RWPE2 (cell line): Measurements from ENCODE around the gene DYRK1B.

Experiments
- ATAC-seq: fragments of 200-7000 bp; cut with Tn5 transposase; 3 replicates; pipeline ENCODE4 v1.9.1; 2021; ENCODE audit warnings: low read depth
- DNase-seq: peaks from one replicate; pipeline ENCODE4 v3.0.0-alpha.2; 2020; ENCODE audit warnings: low spot score
- H3K27ac ChIP-seq: fragments of 450-650 bp; 2 replicates; pipeline ENCODE4 v1.5.1; 2017; ENCODE audit warnings: mild to moderate bottlenecking; ENCODE audit not compliant: poor library complexity, severe bottlenecking
- H3K27me3 ChIP-seq: fragments of 250-450 bp; sonication (Bioruptor Pico); 2 replicates; pipeline ENCODE4 v1.5.1; 2021; ENCODE audit warnings: mild to moderate bottlenecking, moderate library complexity; ENCODE audit not compliant: insufficient read depth, poor library complexity, severe bottlenecking
- H3K36me3 ChIP-seq: fragments of 250-450 bp; sonication (Bioruptor Pico); 2 replicates; pipeline ENCODE4 v1.5.1; 2020; ENCODE audit warnings: low read depth, mild to moderate bottlenecking, moderate library complexity
- H3K4me1 ChIP-seq: fragments of 250-450 bp; sonication (Bioruptor Pico); 2 replicates; pipeline ENCODE4 v1.5.1; 2021; ENCODE audit warnings: mild to moderate bottlenecking, moderate library complexity; ENCODE audit not compliant: insufficient read depth, poor library complexity, severe bottlenecking
- H3K4me3 ChIP-seq: fragments of 250-450 bp; sonication (Bioruptor Pico); 2 replicates; pipeline ENCODE4 v1.5.1; 2021; ENCODE audit warnings: mild to moderate bottlenecking, moderate library complexity; ENCODE audit not compliant: severe bottlenecking
- H3K9me3 ChIP-seq: fragments of 250-450 bp; sonication (Bioruptor Pico); 2 replicates; pipeline ENCODE4 v1.5.1; 2021; ENCODE audit warnings: mild to moderate bottlenecking, moderate library complexity; ENCODE audit not compliant: severe bottlenecking
- CTCF ChIP-seq: fragments of 450-650 bp; IDR thresholded peaks from one replicate; pipeline ENCODE4 v1.5.1; 2017; ENCODE audit warnings: mild to moderate bottlenecking, moderate library complexity; ENCODE audit not compliant: poor library complexity, severe bottlenecking

Gene DYRK1B

GRCh38 chr19:39807846-39808364 is 26.1 kb downstream of the DYRK1B start:
- DNase-seq = no peak
- no peaks in the 10 kb centered on the region for H3K27me3 ChIP-seq
- H3K36me3 ChIP-seq = no peaks in the 10 kb centered on the region
- H3K4me1 ChIP-seq = no peaks in the 10 kb centered on the region
- no peak overlapping the region for H3K4me3 ChIP-seq
- H3K9me3 ChIP-seq = no peaks in the 10 kb centered on the region
- TF ChIP-seq CTCF = no peak
- no peak overlapping the region for H3K27ac ChIP-seq
- ATAC-seq = no peak

GRCh38 chr19:39805104-39805503 is 28.9 kb downstream of the DYRK1B start:
- H3K27ac ChIP-seq = no peak overlapping the region
- H3K4me3 ChIP-seq = no peak overlapping the region
- no peaks in the 10 kb centered on the region for H3K27me3 ChIP-seq
- no peak for TF ChIP-seq CTCF
- DNase-seq (no peak), ATAC-seq (no peak)
- H3K36me3 ChIP-seq = no peaks in the 10 kb centered on the region
- H3K9me3 ChIP-seq = no peaks in the 10 kb centered on the region
- H3K4me1 ChIP-seq = no peaks in the 10 kb centered on the region

- Histone ChIP-seq H3K27ac (no peak overlapping the region), H3K4me3 (no peak overlapping the region), H3K4me1 (no peaks in the 10 kb centered on the region), H3K9me3 (no peaks in the 10 kb centered on the region), H3K27me3 (peaks cover 5% of the 10 kb centered on the region), H3K36me3 (no peaks in the 10 kb centered on the region)
- DNase-seq = no peak
- no peak for TF ChIP-seq CTCF
- ATAC-seq = no peak; the same call in 2 of the 3 replicates
These were observed 31.0 kb downstream of the DYRK1B start for GRCh38 chr19:39802958-39803357.

DNA sequence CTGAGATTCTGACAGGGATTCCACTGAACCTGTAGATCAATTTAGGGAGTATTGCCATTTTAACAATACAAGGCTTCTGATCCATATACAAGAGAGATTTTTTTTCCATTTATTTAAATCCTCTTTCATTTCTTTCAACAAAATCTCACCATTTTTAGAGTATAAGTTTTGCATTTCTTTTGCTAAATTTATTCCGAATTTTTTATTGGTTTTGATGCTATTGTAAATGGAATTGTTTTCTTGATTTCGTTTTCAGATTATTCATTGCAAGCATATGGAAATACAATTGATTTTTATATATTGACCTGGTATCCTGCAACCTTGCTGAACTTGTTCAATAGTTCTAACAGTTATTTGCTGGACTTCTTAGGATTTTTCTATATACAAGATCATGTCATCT is 36.9 kb downstream of the DYRK1B start:
- DNase-seq = no peak
- H3K27ac ChIP-seq = no peak overlapping the region
- ATAC-seq = no peak
- H3K27me3 ChIP-seq = peaks cover 19% of the 10 kb centered on the region
- H3K36me3 ChIP-seq = no peaks in the 10 kb centered on the region
- H3K9me3 ChIP-seq = no peaks in the 10 kb centered on the region
- H3K4me1 ChIP-seq = no peaks in the 10 kb centered on the region
- no peak for TF ChIP-seq CTCF
- no peak overlapping the region for H3K4me3 ChIP-seq

DNA sequence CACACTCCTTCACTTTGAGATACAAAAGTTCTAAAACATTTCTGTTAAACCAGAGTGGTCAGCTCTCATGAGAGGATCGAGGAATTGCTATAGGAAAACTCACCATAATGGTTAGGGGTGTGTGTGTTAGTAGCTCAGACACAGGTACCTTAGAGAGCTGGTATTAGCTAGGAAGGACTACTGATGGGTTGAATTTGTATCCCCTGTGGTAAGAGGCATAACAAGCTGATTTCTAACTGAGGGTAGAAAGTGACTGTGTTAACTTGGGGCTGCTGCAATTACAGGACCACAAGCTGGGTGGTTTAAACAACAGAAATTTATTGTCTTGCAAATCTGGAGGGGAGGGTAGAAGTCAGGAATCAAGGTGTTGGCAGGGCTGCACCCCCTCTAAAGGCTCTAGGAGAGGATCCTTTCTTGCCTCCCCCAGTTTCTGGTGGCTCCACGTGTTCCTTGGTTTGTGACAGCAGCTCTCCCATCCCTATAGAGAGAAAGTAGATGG is 37.9 kb downstream of the DYRK1B start:
- no peak for ATAC-seq
- H3K9me3 ChIP-seq = no peaks in the 10 kb centered on the region
- peaks cover 19% of the 10 kb centered on the region for H3K27me3 ChIP-seq
- H3K4me3 ChIP-seq = no peak overlapping the region
- H3K36me3 ChIP-seq = no peaks in the 10 kb centered on the region
- no peak for TF ChIP-seq CTCF
- no peak for DNase-seq
- H3K27ac ChIP-seq = no peak overlapping the region
- H3K4me1 ChIP-seq = no peaks in the 10 kb centered on the region
